ENCODE data around the gene ZDHHC12.

DNA sequence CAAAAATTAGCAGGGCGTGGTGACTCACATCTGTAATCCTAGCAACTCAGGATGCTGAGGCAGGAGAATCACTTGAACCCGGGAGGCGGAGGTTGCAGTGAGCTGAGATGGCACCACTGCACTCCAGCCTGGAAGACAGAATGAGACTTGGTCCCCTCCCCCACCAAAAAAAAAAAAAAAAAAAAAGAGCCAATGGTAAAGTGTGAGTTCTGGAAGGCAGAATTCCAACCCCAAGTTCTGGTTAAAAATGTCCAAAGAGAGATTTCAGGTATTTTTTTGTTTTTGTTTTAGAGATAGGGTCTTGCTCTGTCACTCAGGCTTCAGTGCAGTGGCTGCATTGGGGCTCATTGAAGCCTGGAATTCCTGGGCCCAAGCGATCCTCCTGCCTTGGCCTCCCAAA lies 36.5 kb downstream of the ZDHHC12 start:
- TF ChIP-seq POLR2A (IDR thresholded peaks at IDR 0.05) (no peak), POLR2AphosphoS5 (IDR thresholded peaks at IDR 0.05) (no peak)
- TF ChIP-seq, protein P1, sequence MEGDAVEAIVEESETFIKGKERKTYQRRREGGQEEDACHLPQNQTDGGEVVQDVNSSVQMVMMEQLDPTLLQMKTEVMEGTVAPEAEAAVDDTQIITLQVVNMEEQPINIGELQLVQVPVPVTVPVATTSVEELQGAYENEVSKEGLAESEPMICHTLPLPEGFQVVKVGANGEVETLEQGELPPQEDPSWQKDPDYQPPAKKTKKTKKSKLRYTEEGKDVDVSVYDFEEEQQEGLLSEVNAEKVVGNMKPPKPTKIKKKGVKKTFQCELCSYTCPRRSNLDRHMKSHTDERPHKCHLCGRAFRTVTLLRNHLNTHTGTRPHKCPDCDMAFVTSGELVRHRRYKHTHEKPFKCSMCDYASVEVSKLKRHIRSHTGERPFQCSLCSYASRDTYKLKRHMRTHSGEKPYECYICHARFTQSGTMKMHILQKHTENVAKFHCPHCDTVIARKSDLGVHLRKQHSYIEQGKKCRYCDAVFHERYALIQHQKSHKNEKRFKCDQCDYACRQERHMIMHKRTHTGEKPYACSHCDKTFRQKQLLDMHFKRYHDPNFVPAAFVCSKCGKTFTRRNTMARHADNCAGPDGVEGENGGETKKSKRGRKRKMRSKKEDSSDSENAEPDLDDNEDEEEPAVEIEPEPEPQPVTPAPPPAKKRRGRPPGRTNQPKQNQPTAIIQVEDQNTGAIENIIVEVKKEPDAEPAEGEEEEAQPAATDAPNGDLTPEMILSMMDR (IDR thresholded peaks at IDR 0.05) = no peak
